Measurements from ENCODE around the gene GGTLC2.

DNA sequence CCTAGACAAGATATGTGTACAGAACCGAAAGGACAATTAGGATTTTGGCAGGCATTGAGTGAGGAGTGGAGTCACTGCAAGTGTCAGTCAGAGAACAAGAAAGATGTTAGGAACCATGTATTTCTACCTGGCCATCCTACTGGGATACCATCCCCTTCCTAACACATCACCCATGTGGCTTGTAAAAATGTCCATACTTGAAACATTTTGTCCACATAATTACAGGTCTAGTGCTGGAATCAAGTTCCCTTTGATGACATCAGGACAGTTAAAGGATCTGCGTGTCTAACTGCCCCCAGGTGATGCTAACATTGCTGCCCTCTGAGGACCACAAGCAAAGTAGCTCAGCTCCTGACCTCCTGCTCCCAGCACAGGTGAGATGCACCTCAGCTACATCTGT, 31.9 kb upstream of the GGTLC2 start:
- TF ChIP-seq, protein P1, sequence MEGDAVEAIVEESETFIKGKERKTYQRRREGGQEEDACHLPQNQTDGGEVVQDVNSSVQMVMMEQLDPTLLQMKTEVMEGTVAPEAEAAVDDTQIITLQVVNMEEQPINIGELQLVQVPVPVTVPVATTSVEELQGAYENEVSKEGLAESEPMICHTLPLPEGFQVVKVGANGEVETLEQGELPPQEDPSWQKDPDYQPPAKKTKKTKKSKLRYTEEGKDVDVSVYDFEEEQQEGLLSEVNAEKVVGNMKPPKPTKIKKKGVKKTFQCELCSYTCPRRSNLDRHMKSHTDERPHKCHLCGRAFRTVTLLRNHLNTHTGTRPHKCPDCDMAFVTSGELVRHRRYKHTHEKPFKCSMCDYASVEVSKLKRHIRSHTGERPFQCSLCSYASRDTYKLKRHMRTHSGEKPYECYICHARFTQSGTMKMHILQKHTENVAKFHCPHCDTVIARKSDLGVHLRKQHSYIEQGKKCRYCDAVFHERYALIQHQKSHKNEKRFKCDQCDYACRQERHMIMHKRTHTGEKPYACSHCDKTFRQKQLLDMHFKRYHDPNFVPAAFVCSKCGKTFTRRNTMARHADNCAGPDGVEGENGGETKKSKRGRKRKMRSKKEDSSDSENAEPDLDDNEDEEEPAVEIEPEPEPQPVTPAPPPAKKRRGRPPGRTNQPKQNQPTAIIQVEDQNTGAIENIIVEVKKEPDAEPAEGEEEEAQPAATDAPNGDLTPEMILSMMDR (IDR thresholded peaks at IDR 0.05): no peak
- TF ChIP-seq POLR2A (IDR thresholded peaks at IDR 0.05): no peak
- no peak for TF ChIP-seq EP300 (IDR thresholded peaks at IDR 0.05)

Data from stomach (tissue), 4 donors.